GM21360 (cell line): ENCODE measurements around the gene OAS1.
"Not testable (repeated sequence)": the region's sequence is repeated elsewhere in the genome, so short reads cannot be mapped to it uniquely, and the experiment has no call there.

Experiments
- ATAC-seq: cut with Tn5 transposase; IDR thresholded peaks from one replicate; pipeline ENCODE4 v1.9.1; 2021; ENCODE audit warnings: mild to moderate bottlenecking, moderate library complexity; ENCODE audit not compliant: unreplicated experiment

OAS1 gene

GRCh38 chr12:112898380-112898779 lies 8.4 kb upstream of the OAS1 start:
- no peak for ATAC-seq

- ATAC-seq, result no peak
These were observed 6.2 kb upstream of the OAS1 start for GRCh38 chr12:112900298-112901145.

DNA sequence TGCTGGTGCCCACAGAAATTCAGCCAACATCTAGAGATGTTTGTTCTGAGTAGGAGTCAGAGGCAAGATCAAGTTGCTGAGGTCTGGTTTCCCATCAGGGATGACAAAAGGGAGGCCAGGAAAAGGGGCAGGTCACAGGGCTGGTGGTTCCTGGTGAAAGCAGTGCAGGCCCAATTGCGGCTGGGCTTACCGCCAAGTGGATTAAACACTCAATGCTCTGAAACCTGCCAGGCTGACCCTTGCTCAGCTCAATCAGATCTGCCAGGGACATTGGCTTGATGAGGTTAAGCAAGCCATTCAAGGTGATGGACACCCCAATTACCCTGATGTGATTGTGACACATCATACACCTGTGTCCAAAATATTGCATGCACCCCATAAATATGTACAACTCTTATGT lies 5.5 kb upstream of the OAS1 start:
- no peak for ATAC-seq

DNA sequence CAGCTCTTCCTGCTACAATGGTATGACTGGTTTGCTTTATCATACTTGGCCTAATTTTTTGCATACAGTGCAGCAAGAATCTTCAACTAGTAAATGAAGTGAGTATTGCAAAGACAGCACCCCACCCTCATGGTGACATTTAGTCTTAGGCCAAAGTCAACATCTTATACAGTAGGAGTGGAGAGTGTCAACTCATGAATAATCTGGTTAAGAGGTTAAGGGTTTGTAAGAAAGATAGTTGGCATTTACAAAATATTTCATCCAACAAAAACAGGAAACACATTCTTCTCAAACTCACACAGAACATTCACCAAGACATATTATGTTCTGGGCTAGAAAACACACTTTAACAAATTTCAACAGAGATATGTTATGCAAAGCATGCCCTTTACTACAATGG lies 2.2 kb upstream of the OAS1 start:
- no peak for ATAC-seq

DNA sequence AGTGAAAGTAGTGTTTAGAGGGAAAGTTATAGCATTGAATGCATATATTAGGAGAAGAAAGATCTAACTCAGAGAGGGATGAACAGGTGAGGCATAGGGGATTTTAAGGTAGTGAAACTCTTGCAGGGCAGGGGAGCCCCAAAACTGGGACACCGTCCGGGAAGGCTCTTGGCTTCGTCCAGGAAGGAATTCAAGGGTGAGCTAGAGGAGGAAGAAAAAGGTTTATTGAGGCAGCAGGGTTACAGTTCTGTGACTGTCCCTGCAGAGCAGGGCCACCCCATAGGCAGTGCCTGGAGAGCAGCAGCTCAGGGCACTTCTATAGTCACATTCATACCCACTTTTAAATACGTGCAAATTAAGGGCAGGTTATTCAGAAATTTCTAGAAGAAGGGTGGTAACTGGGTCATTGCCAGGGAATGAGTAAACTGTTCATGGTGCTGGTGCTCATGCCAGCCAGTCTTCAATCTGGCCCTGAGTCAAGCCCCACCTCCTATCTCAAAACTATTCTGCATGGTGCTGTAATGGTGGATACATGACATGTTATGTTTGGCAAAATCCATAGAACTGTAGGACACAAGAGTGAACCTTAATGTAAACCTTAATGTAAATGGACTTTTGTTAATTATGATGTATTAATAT lies 1.2 kb upstream of the OAS1 start:
- ATAC-seq, result no peak

- peak; percentile 41 for ATAC-seq
These were observed 824 bp downstream of the OAS1 start for GRCh38 chr12:112907415-112908157.

- no peak for ATAC-seq
These were observed 1.8 kb downstream of the OAS1 start for GRCh38 chr12:112908548-112908947.

GRCh38 chr12:112909693-112910092 lies 2.9 kb downstream of the OAS1 start:
- no peak for ATAC-seq

DNA sequence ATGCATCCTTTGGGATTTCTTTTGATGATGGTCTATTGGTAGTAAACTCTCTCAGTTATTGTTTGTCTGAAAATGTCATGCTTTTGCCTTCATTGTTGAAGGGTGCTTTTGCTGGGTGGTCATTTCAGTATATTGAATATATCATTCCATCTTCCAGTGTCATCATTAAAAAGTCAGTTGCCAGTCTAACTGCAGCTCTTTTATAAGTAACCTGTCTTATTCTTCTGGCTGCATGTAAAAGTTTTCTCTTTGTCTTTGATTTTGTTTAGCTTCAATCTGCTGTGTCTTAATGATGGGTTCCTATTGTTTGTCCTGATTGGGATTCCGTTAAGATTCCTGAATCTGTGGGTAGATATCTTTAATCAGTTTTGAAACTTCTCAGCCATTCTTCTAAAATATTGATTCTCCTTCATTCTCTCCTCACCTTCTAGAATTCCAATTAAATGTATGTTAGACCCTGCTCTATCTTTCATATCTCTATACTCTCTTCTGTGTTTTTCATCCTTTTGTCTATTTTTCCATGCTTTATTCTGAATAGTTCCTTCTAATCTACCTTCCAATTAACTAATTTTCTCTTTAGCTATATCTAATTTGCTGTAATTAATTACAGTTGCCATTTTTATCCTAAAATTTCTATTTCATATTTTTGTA lies 6.4 kb downstream of the OAS1 start:
- ATAC-seq, result no peak

GRCh38 chr12:112913888-112914287 lies 7.1 kb downstream of the OAS1 start:
- not testable (repeated sequence) for ATAC-seq

GRCh38 chr12:112916270-112916669 lies 9.5 kb downstream of the OAS1 start:
- ATAC-seq, result no peak

- no peak for ATAC-seq
These were observed 12.4 kb downstream of the OAS1 start for GRCh38 chr12:112919121-112919520.

DNA sequence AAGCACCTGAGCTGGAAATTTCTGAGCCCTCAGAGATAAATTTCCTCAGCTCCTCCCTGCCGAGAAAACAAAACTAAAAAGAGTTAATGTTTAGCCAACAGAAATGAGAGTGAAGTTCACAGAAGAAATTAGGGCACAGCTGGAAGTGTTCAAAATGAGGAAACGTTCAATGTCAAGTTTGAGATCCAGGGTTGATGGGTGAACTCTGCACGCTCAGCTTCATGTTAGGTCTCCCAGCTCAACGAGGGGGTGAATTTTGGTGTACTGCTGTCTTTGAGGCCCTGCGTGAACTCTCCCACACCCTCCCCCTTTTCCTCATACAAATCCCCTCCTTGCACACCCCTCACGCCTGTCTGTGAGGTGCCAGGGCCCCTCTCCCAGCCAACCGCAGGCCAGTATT lies 18.2 kb downstream of the OAS1 start:
- no peak for ATAC-seq

DNA sequence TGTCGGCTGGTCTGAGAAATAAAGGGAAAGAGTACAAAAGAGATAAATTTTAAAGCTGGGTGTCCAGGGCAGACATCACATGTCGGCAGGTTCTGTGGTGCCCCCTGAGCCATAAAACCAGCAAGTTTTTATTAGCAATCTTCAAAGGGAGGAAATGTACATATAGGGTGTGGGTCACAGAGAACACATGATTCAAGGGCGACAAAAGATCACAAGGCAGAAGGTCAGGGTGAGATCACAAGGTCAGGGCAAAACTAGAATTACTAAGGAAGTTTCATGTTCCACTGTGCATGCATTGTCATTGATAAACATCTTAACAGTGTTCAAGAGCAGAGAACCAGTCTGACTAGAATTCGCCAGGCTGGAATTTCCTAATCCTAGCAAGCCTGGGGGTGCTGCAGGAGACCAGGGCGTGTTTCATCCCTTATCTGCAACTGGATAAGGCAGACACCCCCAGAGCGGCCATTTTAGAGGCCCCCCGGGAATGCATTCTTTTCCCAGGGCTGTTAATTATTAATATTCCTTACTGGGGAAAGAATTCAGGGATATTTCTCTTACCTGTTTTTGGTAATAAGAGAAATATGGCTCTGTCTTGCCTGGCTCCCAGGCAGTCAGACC lies 19.8 kb downstream of the OAS1 start:
- ATAC-seq, result not testable (repeated sequence)

DNA sequence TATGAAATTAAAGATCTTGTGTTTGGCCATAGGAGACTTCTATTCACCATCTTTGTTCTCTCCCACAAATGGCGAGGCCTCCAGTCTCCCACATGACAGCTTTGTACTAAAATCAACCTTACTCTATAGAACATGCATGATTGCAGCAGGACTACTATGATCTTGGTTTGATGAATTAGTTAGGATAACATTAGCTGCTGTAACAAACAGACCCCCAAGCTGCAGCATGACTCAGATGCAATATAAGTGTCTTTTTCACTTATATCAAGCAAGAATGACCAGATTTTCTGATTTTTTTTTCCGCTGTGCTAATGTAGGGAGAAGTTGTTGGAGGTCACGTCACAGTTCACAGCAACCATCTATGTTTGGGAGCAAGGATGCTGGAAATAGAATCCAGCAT lies 20.7 kb downstream of the OAS1 start:
- ATAC-seq, result no peak

- ATAC-seq, result no peak
These were observed 21.2 kb downstream of the OAS1 start for GRCh38 chr12:112927925-112928324.

DNA sequence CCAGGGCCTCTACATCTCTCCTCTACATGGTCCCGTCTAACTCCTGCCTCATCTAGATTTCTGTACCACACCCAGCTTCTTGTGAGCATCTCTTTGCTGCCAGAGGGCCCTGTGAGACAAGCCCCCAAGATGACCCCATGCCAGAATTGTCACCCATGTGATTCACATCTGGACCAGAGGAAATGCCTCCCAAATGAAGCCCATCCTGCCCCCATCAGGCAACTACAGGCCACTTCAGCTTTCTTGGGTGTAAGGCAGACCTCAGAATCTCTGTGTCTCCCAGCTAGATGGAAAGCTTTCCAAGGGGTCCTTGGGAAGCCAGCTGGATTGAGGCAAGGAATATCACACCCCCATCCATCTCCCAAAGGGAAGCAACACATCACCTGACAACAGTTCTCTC lies 22.2 kb downstream of the OAS1 start:
- no peak for ATAC-seq

- no peak for ATAC-seq
These were observed 23.0 kb downstream of the OAS1 start for GRCh38 chr12:112929715-112930114.

DNA sequence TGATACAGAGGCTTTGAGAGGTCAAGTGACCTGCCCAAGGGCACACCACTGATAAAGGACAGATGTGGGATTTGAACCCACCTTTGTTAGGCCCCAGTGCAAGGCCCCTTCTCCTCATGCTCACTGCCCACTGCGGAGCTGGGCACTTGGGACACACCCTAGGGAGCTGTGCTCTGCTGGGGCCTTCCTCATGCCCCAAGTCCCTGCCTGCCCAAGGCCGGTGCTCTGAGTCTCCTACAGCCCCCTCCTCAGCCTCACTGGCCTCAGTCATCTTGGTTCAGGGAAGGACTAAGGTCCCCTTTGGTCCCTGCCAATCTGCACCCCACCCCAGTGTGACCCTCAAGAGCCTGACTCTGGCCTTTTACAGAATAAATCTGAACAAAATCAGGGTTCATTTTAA lies 23.6 kb downstream of the OAS1 start:
- no peak for ATAC-seq

GRCh38 chr12:112932485-112933128 lies 25.8 kb downstream of the OAS1 start:
- no peak for ATAC-seq
